Vagina (tissue), 2 donors: Measurements from ENCODE around the gene MED7.

Experiments used
- CTCF ChIP-seq, 3 experiments: fragments of 450-650 bp in 2 of 3; fragments of 200-600 bp in 1 of 3; sonication (generic) in 1 of 3; IDR thresholded peaks; one replicate each; pipeline ENCODE4 v1.5.1; 2017 to 2019; ENCODE audit warnings: antibody characterized with exemption in 3 of 3, mild to moderate bottlenecking in 2 of 3, moderate library complexity in 2 of 3
- POLR2A ChIP-seq, 2 donors: fragments of 450-650 bp; IDR thresholded peaks; one replicate each; pipeline ENCODE4 v1.6.1; 2017; ENCODE audit warnings: antibody characterized with exemption in 2 of 2, mild to moderate bottlenecking in 2 of 2, moderate library complexity in 2 of 2
- POLR2AphosphoS5 ChIP-seq, 2 donors: sonication (generic); formaldehyde crosslinking; IDR thresholded peaks; one replicate each; pipeline ENCODE4 v1.9.0; 2017; ENCODE audit warnings: antibody characterized with exemption in 2 of 2, mild to moderate bottlenecking in 2 of 2, low read depth in 1 of 2; ENCODE audit not compliant: insufficient read depth in 1 of 2

- TF ChIP-seq POLR2AphosphoS5 (IDR thresholded peaks at IDR 0.05; ENCODE audit: insufficient read depth in 1 of 2, low read depth in 1 of 2) (no peak), POLR2A (IDR thresholded peaks at IDR 0.05) (no peak), CTCF (IDR thresholded peaks at IDR 0.05) (no peak)
Measured at GRCh38 chr5:157162919-157163510, 20.4 kb upstream of the MED7 start.
